Fibroblast of lung (primary cell): ENCODE measurements around the gene ITPKA. TPM values are rescaled to one million over a fixed set of nuclear protein-coding genes. Genes with fewer than 3 reads are reported as not detected.

Experiments
- DNase-seq, 2 donors: peaks; one replicate each; pipeline versions ENCODE4 v3.0.0 to v3.0.0-alpha.2; 2010; ENCODE audit warnings: low read depth in 2 of 2
- H2AFZ ChIP-seq: 2 replicates; pipeline ENCODE4 v1.5.1; 2012; ENCODE audit warnings: low read length, control low read depth, inconsistent platforms
- H3K27ac ChIP-seq: 2 replicates; pipeline ENCODE4 v1.5.1; 2011; ENCODE audit warnings: low read length, control low read depth; ENCODE audit not compliant: insufficient read depth
- H3K27me3 ChIP-seq: 2 replicates; pipeline ENCODE4 v1.5.1; 2011; ENCODE audit warnings: mild to moderate bottlenecking, low read length; ENCODE audit not compliant: control insufficient read depth, insufficient read depth
- H3K36me3 ChIP-seq: 2 replicates; pipeline ENCODE4 v1.5.1; 2011; ENCODE audit warnings: low read length; ENCODE audit not compliant: control insufficient read depth, insufficient read depth
- H3K4me1 ChIP-seq: 2 replicates; pipeline ENCODE4 v1.5.1; 2011; ENCODE audit warnings: low read length; ENCODE audit not compliant: control insufficient read depth, insufficient read depth; ENCODE audit errors: extremely low read depth
- H3K4me2 ChIP-seq: 2 replicates; pipeline ENCODE4 v1.5.1; 2011; ENCODE audit warnings: low read length, control low read depth; ENCODE audit not compliant: insufficient read depth; ENCODE audit errors: extremely low read depth
- H3K4me3 ChIP-seq, 4 experiments: fragments of 200-600 bp in 1 of 4; sonication (generic) in 1 of 4; replicated peaks in 1 of 4; 2 replicates each; pipeline ENCODE4 v1.5.1; 2011 to 2016; ENCODE audit warnings: low read length in 4 of 4, low read depth in 3 of 4, mild to moderate bottlenecking in 3 of 4, control low read depth in 2 of 4, inconsistent platforms in 1 of 4, mixed read lengths in 1 of 4; ENCODE audit not compliant: insufficient read depth in 1 of 4; ENCODE audit errors: control extremely low read depth in 1 of 4
- H3K79me2 ChIP-seq: 2 replicates; pipeline ENCODE4 v1.5.1; 2012; ENCODE audit warnings: mild to moderate bottlenecking, low read length, inconsistent platforms; ENCODE audit not compliant: control insufficient read depth, insufficient read depth
- H3K9ac ChIP-seq: 2 replicates; pipeline ENCODE4 v1.5.1; 2011; ENCODE audit warnings: mild to moderate bottlenecking, low read length, control low read depth; ENCODE audit not compliant: insufficient read depth
- H3K9me3 ChIP-seq: 2 replicates; pipeline ENCODE4 v1.5.1; 2012; ENCODE audit warnings: low read depth, low read length; ENCODE audit not compliant: control insufficient read depth, insufficient read depth
- H4K20me1 ChIP-seq: 2 replicates; pipeline ENCODE4 v1.5.1; 2011; ENCODE audit warnings: low read length; ENCODE audit not compliant: control insufficient read depth, insufficient read depth; ENCODE audit errors: extremely low read depth
- EZH2 ChIP-seq: IDR thresholded peaks from 2 replicates; pipeline ENCODE4 v1.5.1; 2012; ENCODE audit warnings: low read length, control low read depth, mild to moderate bottlenecking; ENCODE audit errors: missing control alignments
- polyA plus RNA-seq, 2 donors: library from polyadenylated mRNA; depleted of rRNA in 1 of 2; stranded (reverse) in 1 of 2; unstranded in 1 of 2; fragments of >200 nt; gene quantifications; 2 replicates each; pipeline ENCODE4 v1.2.1, GENCODE V29; 2011 to 2012; ENCODE audit warnings: missing spikeins in 1 of 2
- total RNA-seq: library from RNA; depleted of rRNA; stranded (reverse); fragments of >200 nt; gene quantifications from 2 replicates; pipeline ENCODE4 v1.2.1, GENCODE V29; 2014
- TF ChIP-seq, protein P1 (sequence below), 2 donors: IDR thresholded peaks in 1 of 2; conservative IDR thresholded peaks in 1 of 2; 1 replicate in 1 of 2; 2 replicates in 1 of 2; pipeline ENCODE4 v1.5.1; 2011 to 2012; ENCODE audit warnings: low read length in 2 of 2, control low read depth in 1 of 2, inconsistent platforms in 1 of 2, low read depth in 1 of 2, mild to moderate bottlenecking in 1 of 2

Gene ITPKA
- total and polyA plus RNA-seq, 2 donors (not counting 1 experiment from before 2014, with no cell fraction given): 0.32 to 35.0 TPM

DNA sequence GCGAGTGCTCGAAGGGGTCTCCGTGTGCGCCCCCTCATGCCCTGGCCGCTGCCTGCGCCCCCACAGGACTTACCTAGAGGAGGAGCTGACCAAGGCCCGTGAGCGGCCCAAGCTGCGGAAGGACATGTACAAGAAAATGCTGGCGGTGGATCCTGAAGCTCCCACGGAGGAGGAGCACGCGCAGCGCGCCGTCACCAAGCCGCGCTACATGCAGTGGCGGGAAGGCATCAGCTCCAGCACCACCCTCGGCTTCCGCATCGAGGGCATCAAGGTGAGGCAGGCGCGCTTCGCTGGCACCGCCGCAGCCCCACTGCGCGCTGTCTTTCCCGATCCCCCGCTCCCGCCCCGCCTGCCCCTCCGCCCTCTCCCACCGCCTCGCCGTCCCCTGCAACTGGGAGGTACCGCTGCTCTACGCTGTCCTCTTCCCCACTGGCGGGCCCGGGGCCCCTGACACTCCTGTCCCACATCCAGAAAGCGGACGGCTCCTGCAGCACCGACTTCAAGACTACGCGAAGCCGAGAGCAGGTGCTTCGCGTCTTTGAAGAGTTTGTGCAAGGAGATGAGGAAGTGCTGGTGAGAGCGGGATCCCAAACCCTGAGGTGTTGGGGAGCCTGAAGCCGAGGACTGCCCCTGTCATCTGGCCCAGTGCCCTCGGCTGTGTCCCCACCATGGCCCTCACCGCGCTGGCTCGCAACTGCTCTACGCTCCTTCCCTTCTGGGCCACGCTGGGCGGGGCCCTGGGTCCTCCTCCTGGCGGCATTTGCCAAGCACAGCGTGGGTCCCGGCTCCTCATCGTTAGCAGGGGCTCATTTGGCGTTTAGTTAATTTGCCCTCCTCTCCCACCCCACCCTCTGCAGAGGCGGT, 8.5 kb downstream of the ITPKA start:
- Histone ChIP-seq H3K9ac (no peak overlapping the region), H3K4me2 (peak overlapping the region; percentile 44), H3K9me3 (no peaks in the 10 kb centered on the region), H3K4me1 (no peaks in the 10 kb centered on the region), H3K79me2 (no peaks in the 10 kb centered on the region), H3K4me3 (peak overlapping the region in 1 of 4 experiments; percentile 20), H3K27ac (no peak overlapping the region), H2AFZ (no peak overlapping the region), H3K36me3 (no peaks in the 10 kb centered on the region), H4K20me1 (no peaks in the 10 kb centered on the region), H3K27me3 (peaks cover 8% of the 10 kb centered on the region)
- DNase-seq: no peak
- peak; percentile 89 for TF ChIP-seq EZH2
- TF ChIP-seq, protein P1, sequence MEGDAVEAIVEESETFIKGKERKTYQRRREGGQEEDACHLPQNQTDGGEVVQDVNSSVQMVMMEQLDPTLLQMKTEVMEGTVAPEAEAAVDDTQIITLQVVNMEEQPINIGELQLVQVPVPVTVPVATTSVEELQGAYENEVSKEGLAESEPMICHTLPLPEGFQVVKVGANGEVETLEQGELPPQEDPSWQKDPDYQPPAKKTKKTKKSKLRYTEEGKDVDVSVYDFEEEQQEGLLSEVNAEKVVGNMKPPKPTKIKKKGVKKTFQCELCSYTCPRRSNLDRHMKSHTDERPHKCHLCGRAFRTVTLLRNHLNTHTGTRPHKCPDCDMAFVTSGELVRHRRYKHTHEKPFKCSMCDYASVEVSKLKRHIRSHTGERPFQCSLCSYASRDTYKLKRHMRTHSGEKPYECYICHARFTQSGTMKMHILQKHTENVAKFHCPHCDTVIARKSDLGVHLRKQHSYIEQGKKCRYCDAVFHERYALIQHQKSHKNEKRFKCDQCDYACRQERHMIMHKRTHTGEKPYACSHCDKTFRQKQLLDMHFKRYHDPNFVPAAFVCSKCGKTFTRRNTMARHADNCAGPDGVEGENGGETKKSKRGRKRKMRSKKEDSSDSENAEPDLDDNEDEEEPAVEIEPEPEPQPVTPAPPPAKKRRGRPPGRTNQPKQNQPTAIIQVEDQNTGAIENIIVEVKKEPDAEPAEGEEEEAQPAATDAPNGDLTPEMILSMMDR (conservative IDR thresholded peaks at IDR 0.05 in 1 of 2, IDR thresholded peaks at IDR 0.05 in 1 of 2; ENCODE audit: low read depth in 1 of 2, low read length in 2 of 2): no peak

DNA sequence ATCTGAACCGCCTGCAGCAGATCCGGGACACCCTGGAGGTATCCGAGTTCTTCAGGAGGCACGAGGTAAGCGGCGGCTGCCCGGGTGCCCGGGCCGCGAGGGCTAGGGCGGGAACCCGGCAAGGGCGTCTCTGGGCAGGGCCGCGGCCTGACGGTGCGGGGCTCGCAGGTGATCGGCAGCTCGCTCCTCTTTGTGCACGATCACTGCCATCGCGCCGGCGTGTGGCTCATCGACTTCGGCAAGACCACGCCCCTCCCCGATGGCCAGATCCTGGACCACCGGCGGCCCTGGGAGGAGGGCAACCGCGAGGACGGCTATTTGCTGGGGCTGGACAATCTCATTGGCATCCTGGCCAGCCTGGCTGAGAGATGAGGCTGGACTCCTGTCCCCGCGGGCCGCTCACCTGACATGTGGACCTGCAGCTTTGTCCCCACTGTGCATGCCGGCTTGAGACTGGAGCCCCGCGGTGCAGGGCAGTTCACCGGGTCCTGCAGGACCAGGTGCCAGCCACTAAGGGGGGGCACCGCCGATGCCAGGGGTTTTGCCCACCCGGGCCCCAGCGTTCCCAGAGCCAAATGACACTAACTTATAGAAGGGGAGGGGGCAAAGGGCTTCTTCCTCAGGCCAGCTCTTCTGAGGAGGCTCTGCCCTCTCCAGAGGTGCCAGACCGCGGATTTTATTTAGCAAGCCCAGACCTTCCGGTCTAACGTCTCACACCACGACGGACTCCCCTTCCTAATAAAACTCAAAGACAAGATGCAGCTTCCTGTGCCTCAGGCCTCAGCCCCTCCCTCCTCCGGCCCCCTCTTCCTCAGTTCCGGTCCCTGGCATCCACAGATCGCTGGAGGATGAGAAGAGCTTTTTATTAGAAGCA, 9.4 kb downstream of the ITPKA start:
- Histone ChIP-seq H2AFZ (no peak overlapping the region), H3K4me3 (no peak overlapping the region), H3K9me3 (no peaks in the 10 kb centered on the region), H3K4me2 (no peak overlapping the region), H3K4me1 (no peaks in the 10 kb centered on the region), H3K27me3 (peaks cover 8% of the 10 kb centered on the region), H3K36me3 (no peaks in the 10 kb centered on the region), H3K79me2 (no peaks in the 10 kb centered on the region), H3K27ac (no peak overlapping the region), H3K9ac (no peak overlapping the region), H4K20me1 (no peaks in the 10 kb centered on the region)
- TF ChIP-seq EZH2: no peak
- TF ChIP-seq, protein P1 (conservative IDR thresholded peaks at IDR 0.05 in 1 of 2, IDR thresholded peaks at IDR 0.05 in 1 of 2; ENCODE audit: low read depth in 1 of 2, low read length in 2 of 2): no peak
- no peak for DNase-seq

DNA sequence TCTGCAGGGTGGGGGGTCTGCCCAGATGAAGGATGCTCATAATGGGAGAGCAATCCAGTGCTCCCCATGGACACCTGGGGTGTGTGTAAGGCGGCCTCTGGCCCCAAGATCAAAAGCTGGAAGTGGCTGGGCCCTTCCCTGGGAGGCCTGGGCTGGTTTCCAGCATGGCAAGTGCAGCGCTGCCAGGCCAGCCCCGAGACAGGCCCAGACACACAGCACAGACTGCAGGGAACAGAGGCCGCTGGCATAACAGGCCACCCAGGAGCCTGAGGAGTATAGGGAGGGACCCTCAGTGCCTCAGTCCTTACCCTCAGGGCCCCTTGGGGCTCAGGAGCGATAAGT, 10.0 kb downstream of the ITPKA start:
- Histone ChIP-seq H3K9ac (no peak overlapping the region), H3K4me2 (no peak overlapping the region), H3K36me3 (no peaks in the 10 kb centered on the region), H3K79me2 (no peaks in the 10 kb centered on the region), H4K20me1 (no peaks in the 10 kb centered on the region), H2AFZ (no peak overlapping the region), H3K4me3 (no peak overlapping the region), H3K27me3 (peaks cover 8% of the 10 kb centered on the region), H3K4me1 (no peaks in the 10 kb centered on the region), H3K9me3 (no peaks in the 10 kb centered on the region), H3K27ac (no peak overlapping the region)
- DNase-seq: no peak
- no peak for TF ChIP-seq EZH2
- TF ChIP-seq, protein P1 (conservative IDR thresholded peaks at IDR 0.05 in 1 of 2, IDR thresholded peaks at IDR 0.05 in 1 of 2; ENCODE audit: low read depth in 1 of 2, low read length in 2 of 2): no peak
